NCI-H226 (cell line): ENCODE data around the gene ACTA2.

Source experiments
- DNase-seq: peaks from one replicate; pipeline ENCODE4 v3.0.0-alpha.2; 2015

The ACTA2 gene

DNA sequence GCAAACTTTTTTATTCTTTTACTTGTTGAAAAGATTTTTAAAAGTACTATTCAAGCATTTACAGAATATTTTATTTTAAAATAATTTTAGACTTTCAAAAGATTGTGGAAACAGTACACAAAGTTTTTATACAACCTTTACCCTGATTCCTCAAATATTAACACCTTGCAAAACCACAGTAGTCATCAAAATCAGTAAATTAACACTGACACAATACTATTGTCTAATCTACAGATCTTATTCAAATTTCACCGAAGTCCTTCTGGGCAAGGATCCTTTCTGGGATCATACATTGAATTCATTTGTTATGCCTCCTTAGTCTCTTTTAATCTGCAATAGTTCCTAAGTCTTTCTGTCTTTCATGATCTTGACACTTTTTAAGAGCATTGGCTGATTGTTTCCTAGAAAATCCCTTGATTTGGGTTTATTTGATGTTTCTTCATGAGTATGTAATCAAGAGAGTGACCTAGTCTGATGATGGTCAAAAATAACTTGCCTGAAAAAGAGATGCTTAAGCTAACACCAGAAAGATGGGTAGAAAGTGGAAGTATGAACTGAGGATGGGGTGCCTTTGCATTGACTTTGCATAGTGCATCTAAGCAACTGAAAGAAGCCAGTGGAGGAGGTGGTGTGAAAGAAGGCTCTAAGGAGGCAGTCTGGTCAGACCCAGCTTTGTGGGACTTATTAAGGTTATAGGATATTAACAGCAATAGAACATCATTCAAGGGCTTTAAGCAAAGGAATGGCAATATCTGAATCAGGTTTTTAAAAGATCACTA, 62.8 kb downstream of the ACTA2 start:
- no peak for DNase-seq

- DNase-seq: no peak
These were observed 63.6 kb downstream of the ACTA2 start for GRCh38 chr10:88888810-88889445.

DNA sequence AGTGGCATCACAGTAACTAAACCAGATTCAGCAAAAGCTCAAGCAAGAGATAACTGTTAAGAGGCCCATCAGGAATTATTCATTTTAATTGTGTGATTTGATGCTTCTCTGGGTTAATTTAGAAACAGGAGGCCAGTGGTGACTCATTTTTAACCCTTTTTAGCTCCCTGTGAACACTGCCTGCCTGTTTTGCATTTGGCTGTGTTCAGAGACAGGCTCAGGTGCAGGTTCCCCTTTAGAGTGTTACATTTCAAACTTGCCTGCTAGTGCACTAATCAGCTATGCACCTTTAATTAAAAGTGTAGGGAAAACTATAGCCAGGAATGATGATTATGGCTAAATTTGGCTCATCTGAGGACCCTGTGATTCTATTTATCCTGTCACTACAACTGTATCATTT, 66.0 kb downstream of the ACTA2 start:
- DNase-seq: no peak
